ENCODE data around the gene PPFIA1.

The PPFIA1 gene

DNA sequence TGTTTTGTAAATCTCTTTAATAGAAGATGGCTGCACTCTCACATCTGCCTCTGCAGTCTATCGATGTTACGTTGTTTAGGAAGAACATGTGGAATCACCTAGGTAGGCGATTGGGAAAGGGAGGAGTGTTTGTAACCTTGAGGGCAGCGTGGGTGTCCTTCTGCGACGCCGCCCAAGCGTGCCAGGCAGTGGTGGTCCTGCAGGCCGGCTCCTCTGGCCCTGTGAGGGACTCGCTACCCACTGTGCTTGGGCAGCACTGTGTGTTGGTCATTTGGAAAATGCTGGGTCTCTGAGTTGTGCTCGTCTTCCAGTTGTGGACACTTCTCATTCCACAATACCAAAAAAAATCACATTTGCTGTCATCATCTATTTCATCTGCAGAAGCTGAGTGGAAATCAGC is 156.9 kb downstream of the PPFIA1 start:
- TF ChIP-seq GATA1 (IDR thresholded peaks at IDR 0.05; ENCODE audit: low read depth, low read length), result no peak
- TF ChIP-seq POLR2A (IDR thresholded peaks at IDR 0.05; ENCODE audit: low read length), result no peak

DNA sequence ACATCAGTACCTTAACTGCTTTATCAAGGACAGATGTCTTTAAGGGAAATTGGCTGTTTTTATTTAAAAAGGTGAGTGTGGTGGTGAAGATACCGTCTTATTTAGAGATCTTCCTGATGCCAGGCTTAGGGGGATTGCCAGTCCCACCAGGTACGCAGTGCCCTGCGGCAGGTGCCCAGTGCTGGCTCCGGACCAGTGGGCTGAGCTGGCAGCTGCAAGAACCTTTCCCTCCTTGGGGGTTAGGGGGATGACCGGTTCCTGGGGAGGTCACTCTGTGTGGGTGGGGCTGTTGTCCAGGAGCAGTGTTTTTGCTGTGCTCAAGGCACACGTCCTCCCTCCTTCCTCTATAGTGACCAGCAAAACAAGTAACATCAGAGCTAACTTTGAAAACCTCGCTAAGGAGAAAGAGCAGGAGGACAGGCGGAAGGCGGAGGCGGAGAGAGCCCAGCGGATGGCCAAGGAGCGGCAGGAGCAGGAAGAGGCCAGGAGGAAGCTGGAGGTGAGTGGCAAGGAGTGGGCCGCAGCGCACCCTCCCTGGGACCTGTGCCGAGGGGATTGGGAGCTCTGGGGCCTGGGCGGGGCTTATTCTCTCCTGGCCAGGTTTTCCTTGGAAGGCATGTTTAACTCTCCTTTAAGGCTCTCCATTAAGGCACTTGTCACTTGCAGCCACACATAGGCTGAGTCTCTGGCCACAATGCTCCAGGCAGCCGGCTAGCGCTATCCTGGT is 158.4 kb downstream of the PPFIA1 start:
- no peak for TF ChIP-seq POLR2A (IDR thresholded peaks at IDR 0.05; ENCODE audit: low read length)
- no peak for TF ChIP-seq GATA1 (IDR thresholded peaks at IDR 0.05; ENCODE audit: low read depth, low read length)
- DNase-seq, result no peak

More for the DNA sequence above, 156.9 kb downstream of the PPFIA1 start:
- DNase-seq, result no peak

DNA sequence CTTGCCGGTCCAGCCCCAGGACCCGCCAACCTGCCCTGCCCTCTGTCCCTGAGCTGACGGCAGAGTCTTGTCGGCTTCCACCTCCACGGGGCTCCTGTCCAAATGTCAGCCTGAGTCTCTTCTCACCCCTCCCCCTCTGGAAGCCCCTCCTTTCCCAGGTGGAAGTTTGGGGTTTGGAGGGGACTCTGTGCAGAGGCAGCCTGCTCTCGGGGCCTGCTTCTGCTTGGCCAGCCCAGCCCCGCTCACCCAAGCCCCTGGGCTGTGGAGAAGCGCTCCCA is 158.9 kb downstream of the PPFIA1 start:
- TF ChIP-seq GATA1 (IDR thresholded peaks at IDR 0.05; ENCODE audit: low read depth, low read length), result no peak
- no peak for TF ChIP-seq POLR2A (IDR thresholded peaks at IDR 0.05; ENCODE audit: low read length)
- no peak for DNase-seq

DNA sequence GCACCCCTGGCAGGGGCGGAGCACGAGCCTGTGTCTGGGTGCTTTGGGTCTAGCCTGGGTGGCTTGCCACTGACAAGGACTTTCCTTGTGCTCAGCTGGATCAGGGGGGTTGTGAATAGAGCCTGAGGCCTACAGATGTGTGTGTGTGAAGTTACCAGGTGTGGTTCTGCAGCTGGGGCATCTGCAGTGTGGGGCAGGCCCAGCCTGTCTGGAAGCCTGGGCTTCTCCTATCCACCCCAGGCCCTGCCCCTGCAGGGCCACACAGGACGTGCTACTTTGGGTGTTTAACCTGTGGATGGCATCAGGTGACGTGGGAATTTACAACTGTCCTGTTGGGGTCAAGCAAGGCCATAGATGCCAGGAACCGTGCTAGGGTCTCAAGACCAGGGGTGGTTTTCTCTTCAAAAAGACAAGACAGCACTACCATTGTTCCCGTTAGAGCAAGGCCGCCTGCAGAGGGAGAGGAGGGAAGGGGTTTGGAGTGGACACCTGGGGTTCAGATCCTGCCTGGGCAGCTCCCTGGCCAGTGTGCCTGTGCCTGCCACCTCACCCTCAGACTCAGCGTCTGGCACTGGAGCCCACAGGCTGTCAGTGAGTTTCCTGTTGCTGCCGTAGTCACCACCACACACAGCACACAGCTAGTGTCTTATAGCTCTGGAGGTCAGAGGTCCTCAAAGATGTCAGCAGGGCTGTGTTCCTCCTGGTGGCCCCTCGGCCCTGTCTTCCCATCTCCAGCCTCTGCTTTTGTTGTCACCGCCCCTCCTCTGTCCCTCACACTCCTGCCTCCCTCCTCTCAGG is 159.4 kb downstream of the PPFIA1 start:
- no peak for DNase-seq
- TF ChIP-seq GATA1 (IDR thresholded peaks at IDR 0.05; ENCODE audit: low read depth, low read length) (no peak), POLR2A (IDR thresholded peaks at IDR 0.05; ENCODE audit: low read length) (no peak)

DNA sequence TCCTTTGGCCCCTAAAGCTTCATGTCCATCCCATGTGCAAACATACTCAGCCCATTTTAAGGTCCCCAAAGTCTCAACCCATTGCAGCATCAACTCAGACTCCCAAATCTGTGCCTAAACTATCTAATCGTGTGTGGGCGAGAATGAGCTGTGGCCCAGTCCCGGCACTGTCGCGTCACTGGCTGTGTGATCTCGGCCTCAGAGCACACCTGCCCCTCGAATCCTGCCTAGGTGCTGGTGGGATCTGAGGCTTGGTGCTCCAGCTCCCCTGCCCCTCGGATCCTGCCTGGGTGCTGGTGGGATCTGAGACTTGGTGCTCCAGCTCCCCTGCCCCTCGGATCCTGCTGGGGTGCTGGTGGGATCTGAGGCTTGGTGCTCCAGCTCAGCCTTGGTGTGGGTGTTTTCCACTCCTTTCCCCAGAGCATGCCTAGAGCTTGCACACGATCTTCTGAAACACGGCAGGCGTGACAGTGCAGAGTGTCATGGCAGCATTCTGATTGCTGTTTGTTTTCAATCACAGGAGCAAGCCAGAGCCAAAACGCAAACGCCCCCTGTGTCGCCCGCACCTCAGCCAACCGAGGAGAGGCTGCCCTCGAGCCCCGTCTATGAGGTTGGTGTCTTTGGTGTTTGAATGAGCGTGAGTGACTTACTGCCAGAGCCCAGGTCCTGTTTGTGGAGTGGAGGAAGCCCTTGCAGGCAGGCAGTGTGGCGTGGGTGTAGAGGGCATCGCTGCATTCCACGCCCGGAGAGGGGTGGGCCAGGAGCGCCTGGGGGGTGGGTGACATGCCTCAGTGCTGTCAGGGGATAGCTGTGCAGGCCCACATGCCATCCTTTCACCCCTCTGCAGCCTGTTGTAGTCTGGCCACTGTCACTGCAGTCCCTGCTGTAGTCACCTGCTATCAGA is 160.4 kb downstream of the PPFIA1 start:
- no peak for DNase-seq
- TF ChIP-seq GATA1 (IDR thresholded peaks at IDR 0.05; ENCODE audit: low read depth, low read length), result no peak
- TF ChIP-seq POLR2A (IDR thresholded peaks at IDR 0.05; ENCODE audit: low read length), result no peak

DNA sequence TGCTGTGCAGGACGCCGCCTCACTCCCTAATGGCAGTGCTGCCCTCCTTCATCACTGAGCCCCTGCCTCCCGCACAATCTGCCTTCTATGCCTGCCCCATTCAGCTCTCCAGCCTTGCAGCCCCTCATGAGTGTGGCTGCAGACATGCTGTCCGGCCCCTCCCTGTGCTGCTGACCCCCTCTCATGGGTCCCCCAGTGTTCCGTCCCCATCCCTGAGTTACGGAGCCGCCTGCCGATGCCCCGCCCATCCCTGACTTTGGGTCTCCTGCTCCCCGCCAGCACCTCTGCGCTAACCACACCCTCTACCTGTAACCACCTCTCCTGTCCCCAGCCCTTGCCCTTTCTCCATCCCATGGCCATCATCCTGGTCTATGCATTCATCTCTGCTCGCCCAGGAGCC is 161.1 kb downstream of the PPFIA1 start:
- DNase-seq, result no peak
- no peak for TF ChIP-seq GATA1 (IDR thresholded peaks at IDR 0.05; ENCODE audit: low read depth, low read length)
- TF ChIP-seq POLR2A (IDR thresholded peaks at IDR 0.05; ENCODE audit: low read length), result no peak

DNA sequence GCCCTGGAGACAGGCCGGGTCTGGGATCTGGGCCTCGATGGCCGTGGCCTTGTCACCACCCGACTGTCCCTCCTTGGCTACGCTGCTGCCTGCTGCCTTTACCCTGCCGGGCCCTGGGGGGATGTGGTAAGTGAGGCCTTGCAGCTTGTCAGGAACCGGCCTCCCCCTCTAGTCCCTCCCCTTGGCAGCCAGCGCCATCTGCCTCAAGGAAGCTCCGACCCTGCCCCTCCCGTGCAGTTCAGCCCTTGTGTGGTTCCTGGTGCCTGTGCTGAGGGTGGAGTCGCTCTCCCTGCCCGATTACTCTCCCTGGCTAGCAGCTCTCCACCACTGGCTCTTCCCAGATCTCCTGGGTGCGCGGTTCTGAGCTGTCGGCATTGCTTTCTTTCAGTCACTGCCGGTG is 161.6 kb downstream of the PPFIA1 start:
- DNase-seq, result no peak
- TF ChIP-seq GATA1 (IDR thresholded peaks at IDR 0.05; ENCODE audit: low read depth, low read length) (no peak), POLR2A (IDR thresholded peaks at IDR 0.05; ENCODE audit: low read length) (no peak)

DNA sequence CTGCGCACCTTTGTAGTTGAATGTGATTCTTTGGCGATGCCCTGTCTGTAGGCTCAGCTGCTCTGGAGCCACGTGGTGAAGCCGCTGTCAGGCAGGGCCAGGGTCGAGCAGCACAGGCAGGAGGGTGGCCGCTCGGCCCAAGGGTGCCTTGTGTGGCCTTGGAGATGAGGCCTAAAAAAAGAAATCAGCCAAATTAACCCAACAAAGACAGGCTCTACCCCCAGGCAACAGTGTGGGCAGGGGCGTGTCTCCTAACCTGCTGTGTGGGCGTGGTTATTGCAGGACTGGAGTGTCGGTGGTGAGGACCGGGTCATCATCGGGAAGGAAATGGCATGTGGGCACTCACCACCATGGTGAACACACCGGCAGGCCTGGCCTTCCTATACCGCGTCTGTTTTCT is 162.1 kb downstream of the PPFIA1 start:
- no peak for TF ChIP-seq GATA1 (IDR thresholded peaks at IDR 0.05; ENCODE audit: low read depth, low read length)
- no peak for TF ChIP-seq POLR2A (IDR thresholded peaks at IDR 0.05; ENCODE audit: low read length)
- DNase-seq, result no peak

DNA sequence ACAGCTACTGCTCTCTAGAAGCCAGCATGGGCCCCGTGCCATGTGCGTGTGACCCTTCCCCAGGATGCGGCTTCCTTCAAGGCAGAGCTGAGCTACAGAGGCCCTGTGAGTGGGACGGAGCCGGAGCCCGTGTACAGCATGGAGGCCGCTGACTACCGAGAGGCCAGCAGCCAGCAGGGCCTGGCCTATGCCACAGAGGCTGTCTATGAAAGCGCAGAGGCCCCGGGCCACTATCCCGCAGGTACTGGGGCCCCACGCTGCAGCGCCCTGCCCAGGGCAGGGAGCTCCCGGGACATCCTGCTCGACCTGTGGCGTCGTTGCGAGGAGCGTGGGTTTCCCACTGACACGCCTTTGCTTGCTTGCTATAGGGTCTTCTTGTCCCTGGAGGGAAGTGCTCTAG is 162.5 kb downstream of the PPFIA1 start:
- no peak for TF ChIP-seq GATA1 (IDR thresholded peaks at IDR 0.05; ENCODE audit: low read depth, low read length)
- no peak for TF ChIP-seq POLR2A (IDR thresholded peaks at IDR 0.05; ENCODE audit: low read length)
- no peak for DNase-seq

DNA sequence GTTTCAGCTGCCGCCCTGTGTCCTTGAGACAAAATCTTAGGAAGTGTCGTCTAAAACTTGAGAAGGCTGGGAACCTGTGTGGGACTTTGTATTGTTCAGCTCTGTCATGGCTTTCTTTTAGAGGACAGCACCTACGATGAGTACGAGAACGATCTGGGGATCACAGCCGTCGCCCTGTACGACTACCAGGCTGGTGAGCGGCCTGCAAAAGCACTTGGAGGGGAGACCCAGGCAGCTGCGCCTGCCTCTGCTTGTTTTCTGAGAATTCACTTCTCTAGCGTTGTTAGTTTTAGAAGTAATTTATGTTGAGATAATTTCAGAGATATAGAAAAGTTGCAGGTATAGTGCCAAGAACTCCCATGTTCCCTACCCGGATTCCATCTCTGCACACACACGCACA is 163.0 kb downstream of the PPFIA1 start:
- no peak for TF ChIP-seq POLR2A (IDR thresholded peaks at IDR 0.05; ENCODE audit: low read length)
- no peak for TF ChIP-seq GATA1 (IDR thresholded peaks at IDR 0.05; ENCODE audit: low read depth, low read length)

More for the DNA sequence above, 163.0 kb downstream of the PPFIA1 start:
- DNase-seq, result no peak
